GM12873 (cell line): ENCODE data around the gene RANBP17.

Experiments used
- CTCF ChIP-seq: IDR thresholded peaks from 2 replicates; pipeline ENCODE4 v1.5.1; 2012; ENCODE audit warnings: low read depth, mild to moderate bottlenecking, moderate library complexity, low read length, control low read depth; ENCODE audit not compliant: insufficient read depth; ENCODE audit errors: missing control alignments

Gene RANBP17

GRCh38 chr5:171299851-171300250 lies 438.0 kb downstream of the RANBP17 start:
- TF ChIP-seq CTCF = no peak

GRCh38 chr5:171300358-171300757 lies 438.5 kb downstream of the RANBP17 start:
- no peak for TF ChIP-seq CTCF

GRCh38 chr5:171306166-171306565 lies 444.3 kb downstream of the RANBP17 start:
- no peak for TF ChIP-seq CTCF

GRCh38 chr5:171306781-171307591 lies 445.2 kb downstream of the RANBP17 start:
- TF ChIP-seq CTCF = no peak

GRCh38 chr5:171307789-171308452 lies 446.1 kb downstream of the RANBP17 start:
- TF ChIP-seq CTCF = no peak

GRCh38 chr5:171308453-171309275 lies 446.8 kb downstream of the RANBP17 start, which contains the start of gene TLX3:
Gene TLX3, plus strand, starts transcription at chr5:171309248. Its CDS starts 118 bp downstream, at chr5:171309366.
- TF ChIP-seq CTCF = no peak
